Stimulated activated CD4-positive, alpha-beta T cell treated with anti-CD3 and anti-CD28 coated beads, Interleukin-15, amount 100 ng/mL, for 1 hour (primary cell): ENCODE data around the gene ATXN1.

Experiments
- DNase-seq, 2 donors: peaks; one replicate each; pipeline ENCODE4 v3.0.0-alpha.2; 2020; ENCODE audit warnings: low read depth in 1 of 2, low spot score in 1 of 2

The ATXN1 gene

DNA sequence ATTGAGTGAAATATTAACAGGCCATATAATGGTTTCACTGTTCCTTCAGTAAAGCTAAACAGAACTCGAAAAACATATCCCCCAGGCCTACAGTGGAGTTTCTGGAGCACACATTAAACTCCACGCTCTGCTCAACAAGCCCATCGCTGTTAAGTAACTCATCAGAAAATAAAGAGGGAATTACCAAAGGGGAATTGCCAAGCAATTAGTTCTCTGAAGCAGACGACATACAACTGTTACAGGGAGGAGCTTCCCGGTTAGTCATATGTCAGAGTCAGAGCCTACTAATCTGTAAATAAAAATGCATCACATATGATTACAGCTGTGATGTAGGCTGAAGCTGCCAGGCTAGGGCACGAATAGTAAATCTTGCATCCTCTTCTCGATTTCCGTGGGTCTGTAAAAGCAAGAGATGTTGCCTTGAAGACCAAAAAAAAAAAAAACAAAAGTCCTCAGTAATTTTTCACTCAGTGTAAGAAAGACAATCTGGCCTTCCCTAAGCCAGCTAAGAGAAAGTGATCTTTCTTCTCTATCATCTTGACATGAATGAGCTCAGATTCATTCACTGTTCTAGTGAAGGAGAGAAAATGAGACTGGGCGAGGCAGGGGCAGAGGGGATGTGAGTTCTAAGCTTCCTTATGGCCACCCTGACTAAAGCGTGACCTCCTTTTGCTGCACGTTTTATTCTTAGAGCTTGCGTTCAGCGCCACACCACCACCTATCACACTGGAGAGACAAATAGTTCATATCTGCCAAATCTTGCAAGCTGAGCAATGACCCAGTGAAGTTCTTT lies 13.8 kb downstream of the ATXN1 start:
- DNase-seq: no peak

DNA sequence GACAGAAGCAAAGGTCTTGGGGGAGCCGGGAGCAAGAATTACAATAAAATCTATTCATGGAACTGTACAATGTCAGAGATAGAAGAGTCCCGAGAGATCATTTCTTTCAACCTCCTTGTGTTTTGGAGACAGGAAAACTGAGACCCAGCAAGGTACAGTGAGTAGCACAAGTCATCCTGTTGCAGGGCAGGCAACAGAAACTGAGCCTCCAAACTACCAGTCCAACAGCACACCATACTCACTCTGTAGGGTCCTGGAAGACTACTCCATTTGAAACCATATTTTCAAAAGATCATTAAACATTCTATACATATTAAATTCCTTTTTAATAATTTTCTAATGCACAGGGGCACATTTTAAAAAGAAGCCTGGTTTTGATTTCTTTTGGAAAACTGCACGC lies 14.4 kb downstream of the ATXN1 start:
- no peak for DNase-seq

DNA sequence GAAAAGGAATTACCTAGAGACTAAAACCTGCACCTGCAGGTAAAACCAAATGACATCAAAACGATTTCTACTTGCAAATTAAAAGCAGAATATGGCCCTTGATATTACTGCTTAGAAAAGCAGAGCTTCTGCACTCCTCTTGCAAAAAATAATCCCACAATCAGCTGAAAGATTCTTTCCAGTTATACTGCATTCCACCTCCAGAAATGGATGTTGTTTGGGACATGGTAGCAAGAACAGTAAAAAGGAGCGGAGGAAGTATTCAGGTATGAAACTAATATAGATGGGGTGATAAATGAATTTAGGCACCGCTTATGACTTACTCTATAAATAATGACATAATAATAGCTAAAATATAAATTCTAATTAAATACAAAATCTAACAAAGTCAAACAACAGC lies 14.9 kb downstream of the ATXN1 start:
- DNase-seq: no peak

DNA sequence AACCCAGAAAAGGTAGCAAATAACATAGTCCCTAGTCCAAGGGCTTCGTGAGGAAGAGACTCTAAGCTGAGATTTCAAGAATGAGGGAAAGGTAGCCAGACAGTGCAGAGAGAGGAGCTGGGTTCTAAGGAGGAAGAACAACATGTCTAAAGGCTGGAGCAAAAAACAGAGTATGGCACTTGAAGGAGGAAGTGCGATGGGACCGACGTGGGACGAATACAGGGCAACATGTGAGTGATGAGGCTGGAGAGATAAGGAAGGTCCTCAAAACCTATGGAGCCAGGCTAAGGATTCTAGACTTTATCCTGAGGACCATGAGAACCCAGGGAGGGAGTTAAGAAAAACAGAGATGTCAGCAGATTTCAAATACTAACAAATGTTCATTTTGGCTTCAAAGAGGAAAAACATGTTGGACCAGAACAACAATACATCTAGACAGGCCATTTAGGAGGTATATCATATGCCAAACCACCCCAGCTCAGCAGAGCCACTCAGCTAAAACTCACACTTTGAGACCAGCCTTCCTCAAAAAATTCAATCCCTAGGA lies 17.5 kb downstream of the ATXN1 start:
- DNase-seq: no peak

DNA sequence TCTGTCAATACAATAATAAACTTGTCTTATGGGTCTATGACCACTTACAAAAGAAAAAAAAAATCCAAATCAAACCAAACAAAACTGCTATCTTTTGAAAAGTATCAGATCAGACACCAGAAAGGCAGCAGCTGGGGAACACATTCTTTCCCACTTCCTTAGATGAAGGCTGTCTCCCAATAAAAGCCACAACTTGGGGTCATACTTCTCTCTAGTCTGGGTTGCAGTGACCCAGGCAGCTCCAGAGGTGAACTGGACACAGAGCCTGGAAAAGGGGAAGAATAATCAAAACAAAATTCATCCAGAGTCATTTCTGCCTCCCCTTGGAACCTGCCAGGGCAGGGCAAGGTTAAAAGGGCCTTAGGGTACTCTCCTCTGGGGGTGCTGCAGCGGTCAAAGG lies 19.1 kb downstream of the ATXN1 start:
- no peak for DNase-seq

DNA sequence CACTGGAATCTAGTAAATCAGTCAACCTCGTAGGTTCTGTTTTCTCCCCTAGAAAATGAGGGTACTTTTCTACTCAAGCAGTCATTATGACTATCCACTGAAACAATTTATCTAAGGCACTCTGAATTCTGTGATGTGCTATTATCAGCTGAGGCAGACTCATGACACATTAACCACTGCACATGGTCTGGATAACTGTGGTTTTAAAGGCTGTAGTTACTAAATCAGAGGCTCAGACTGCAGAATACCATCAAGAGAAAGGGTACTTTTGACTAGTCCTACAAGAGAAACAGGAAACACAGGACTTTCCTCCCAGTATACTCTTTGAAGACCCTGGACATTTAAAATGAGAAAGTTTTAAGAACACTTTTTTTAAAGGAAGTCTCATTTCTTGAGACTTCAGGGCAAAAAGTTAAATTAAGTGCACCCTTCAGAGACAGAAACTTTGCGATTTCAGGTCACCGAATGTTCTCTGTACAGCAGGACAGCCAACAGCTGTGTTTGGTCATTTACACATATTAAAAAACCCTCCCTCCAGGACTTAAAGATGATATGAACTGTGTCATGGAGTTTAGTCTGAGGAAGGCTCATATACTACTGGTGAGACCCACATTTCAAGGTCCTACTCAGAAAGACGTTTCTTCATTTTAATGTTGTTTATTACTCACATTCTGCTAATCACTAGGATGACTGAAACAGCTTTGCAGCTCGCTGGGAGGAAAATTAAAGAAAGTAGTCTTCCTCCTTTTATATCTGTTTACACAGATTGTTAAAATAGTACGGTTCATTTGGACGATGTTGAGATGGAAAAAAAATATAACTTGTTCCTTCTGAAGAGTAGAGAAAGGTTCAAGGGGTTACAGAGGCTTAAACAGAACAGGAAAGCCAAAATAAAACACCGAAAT lies 19.9 kb downstream of the ATXN1 start:
- no peak for DNase-seq

DNA sequence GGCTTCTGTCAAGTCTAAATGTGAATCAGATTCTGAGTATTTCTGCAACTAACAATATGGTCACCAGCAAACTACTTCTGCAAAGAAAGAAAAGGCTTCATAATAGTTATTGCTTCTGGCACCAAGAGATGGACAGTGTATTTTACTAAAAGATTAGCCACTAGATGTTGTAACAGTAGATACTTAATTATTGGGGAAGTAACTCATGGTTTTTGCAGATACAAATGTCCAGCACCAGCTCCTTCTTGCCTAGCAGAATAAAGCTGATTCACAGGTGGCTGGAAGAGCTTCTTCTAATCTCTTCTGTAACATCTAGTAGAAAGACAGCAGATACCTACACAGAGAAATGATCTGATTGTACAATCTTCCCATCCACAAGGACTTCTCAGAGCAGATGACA lies 21.2 kb downstream of the ATXN1 start:
- DNase-seq: no peak

DNA sequence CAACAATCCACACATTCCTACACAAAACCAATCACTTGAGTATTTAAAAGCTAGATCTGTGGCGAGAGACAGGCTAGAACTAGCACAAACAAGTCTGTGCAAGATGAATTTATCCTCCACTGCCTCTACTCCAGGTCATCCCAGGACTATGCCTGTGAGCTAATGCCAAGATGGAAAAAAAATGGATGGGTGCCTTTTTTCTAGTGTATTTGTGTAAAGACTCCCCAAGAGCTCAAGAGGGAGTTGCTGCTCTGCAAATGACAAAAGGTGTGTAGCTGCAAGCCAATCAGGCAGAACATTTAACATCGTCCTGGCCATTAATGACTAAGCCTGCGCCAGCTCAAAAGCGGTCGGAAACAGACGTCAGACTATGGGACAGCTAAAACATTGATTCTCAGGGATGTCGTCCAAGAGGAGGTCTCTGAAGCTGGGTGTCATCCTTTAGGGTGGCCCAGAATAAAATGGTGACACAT lies 21.9 kb downstream of the ATXN1 start:
- no peak for DNase-seq

DNA sequence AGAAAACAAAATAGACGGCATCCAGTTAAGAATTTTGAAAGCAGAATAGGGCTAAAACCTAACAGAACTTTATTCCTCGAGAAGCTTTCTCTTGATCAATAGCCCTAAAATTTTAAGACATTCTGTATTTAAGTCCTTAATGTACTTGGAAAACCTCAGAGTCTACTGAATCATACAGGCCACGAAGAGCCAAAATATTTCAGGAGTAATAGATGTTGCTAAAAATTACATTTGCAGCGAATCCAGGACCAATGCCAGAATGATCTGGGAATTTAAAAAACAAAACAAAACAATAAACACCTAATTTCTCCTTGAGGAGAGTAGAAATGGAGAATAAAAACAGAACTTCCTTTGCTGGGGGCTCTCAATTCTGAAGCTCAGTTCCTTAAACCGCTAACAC lies 23.3 kb downstream of the ATXN1 start:
- no peak for DNase-seq

DNA sequence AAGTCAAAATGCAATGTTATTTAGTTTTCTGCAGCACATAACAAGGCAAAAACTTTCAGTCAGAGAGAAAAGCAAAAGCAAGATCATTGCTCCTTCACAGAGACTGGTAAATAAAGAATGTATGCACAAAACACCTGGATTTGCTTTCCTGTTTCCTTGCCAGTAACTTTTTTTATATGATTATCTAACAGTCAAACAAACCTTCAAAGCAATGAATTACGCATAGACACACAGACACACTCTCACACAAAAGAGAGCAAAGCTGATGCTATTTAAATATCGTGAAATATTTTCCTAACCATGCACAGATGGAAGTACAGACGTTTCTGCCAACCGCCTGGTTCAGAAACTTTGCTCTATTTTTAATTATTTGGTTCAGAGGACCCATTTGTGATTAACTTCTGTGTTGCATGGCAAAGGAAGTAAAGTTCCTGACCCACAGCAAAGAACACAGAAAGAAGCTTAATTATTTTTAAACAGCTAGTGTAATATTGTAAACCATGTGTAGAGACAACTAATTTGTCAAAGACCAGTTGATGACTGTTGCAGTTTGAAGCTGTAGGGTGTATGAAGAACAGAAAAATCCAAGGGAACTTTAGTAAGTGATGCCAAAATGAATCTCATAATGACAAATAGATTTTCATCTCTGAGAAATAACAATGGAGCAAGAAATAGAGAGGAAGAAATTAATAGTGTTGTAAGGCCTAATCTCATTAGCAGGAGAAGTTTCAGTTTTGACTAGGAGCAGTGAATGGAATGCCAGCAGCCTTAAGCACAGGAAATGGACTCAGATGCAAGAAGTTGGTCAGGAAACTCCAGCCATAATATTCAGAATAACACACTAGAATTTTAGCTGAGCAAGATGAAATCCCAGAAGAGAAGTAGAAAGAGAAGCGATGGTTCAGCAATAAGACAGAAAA lies 24.1 kb downstream of the ATXN1 start:
- no peak for DNase-seq

DNA sequence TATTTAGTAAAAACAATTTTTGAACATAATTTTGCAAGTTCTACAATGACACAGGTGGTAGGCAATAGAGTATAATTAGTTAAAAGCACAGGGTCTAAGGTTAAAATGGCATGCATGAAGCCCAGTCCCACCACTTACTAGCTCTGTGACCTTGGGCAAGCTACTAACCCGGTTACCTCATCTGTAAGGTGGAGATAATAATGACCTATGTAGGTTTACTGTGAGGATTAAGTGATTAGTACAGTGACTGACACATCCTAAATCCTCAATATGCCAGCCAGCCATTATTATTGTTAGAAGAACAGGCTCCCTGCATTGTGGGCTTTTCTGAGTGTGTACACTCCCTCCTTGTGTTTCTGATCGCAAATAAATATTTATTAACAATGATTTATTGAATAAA lies 26.2 kb downstream of the ATXN1 start:
- DNase-seq: no peak

DNA sequence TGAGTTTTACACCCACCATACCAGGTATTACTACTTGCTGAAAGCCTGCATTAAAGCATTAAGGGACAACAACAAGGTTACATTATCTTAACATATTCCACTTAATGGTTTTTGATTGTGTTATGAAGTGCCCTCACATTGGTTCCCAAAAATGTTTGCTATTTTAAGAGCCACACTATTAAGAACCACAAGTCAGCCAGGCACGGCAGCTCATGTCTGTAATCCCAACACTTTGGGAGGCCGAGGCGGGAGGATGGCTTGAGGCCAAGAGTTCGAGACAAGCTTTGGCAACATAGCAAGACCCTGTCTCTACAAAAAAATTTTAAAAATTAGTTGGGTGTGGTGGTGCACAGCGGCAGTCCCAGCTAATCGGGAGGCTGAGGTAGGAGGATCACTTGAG lies 28.2 kb downstream of the ATXN1 start:
- DNase-seq: no peak

DNA sequence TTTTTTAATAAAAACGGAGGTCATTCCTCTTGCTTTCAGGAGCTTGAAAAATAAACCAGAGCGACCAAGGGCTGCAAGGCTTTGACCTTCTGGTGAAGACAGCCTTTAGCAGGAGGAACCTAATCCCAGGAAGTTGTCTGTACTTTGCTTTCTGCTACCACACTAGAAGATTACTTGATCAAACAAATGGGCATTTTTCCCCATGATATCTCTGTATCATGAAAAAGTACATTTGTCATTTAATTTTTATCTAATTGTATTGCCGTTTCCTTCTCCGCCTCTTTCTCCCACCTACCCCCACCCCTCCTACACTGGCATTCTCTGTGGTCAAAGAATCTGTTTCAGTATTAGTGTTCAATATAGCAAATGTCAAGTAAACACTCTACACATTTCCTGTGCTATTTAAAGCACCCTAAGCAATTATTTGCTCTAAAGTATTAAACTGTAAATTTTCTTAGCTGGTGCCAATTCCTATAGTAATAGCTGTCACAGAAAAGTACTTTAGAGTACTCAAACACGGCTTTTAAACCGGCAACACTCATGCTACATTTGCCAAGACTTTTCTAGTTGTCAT lies 29.7 kb downstream of the ATXN1 start:
- DNase-seq: no peak

DNA sequence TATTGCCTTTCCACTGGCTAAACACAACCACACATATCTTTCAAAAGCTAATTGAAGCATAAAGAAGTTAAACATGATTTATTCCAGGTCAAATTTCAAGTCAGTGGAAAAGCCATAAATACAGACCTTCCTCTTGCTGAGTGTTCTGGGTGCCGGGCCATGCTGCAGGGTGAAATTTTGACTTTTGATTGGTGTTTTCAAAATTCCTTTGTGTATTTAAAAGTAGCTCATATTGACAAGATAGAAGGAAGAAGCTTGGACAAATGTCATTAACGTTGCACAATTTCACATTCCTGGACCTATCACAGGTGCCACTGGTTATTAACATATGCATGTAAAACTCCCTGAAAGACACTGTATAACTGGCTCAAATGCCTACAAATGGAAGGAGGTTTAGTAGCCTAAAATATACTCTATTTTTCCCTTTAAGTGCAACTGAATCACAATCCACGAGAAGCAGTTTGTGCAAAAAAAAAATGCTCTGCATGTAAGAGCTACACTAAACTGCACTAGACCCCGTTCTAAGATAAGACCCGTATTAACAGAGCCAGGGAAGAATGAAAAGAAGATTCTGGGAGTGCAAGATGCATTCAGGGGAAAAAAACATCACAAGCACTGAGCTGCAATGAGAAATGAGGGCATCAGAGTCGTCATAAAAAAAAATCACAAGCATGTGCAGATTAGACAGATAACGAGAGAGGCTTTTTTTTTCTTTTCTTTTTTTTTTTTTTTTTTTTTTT lies 30.4 kb downstream of the ATXN1 start:
- DNase-seq: no peak

DNA sequence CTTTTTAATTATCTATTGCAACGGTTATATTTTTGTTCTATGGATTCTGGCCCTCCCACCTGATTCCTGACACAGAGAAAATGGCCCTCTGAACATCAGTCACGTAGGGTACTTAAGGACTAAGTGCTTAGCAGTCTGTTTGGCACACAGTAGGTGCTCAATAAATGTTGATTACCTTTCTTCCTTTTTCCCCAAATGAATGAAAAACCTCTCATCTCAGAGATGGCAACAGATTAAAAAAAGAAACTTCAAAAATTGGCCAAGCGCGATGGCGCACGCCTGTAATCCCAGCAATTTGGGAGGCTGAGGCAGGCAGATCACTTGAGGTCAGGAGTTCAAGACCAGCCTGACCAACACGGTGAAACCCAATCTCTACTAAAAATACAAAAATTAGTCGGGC lies 31.5 kb downstream of the ATXN1 start:
- DNase-seq: no peak

DNA sequence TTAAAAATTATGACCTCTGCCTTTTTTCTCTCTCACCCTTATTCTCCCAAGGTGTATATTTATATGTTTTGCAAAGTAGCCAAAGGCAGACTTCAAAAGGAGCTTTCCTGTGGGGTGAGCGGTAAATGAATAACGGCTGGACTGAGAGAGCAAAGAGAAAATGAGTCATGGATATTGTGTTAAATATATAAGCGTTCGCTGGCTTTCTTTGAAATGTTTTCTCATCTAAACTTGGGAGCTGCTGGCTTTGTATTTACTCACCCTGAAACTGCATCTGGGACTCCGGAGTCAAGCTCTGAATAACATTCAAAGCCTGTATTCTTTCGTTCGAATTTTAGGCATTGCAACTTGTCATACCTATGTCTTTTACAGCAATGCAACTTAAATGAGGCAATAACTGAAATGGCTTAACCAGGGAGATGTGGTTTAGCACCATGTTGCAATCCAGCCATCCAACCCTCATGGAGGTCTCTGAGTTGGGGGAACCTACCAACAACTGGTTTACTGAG lies 32.0 kb downstream of the ATXN1 start:
- DNase-seq: no peak

DNA sequence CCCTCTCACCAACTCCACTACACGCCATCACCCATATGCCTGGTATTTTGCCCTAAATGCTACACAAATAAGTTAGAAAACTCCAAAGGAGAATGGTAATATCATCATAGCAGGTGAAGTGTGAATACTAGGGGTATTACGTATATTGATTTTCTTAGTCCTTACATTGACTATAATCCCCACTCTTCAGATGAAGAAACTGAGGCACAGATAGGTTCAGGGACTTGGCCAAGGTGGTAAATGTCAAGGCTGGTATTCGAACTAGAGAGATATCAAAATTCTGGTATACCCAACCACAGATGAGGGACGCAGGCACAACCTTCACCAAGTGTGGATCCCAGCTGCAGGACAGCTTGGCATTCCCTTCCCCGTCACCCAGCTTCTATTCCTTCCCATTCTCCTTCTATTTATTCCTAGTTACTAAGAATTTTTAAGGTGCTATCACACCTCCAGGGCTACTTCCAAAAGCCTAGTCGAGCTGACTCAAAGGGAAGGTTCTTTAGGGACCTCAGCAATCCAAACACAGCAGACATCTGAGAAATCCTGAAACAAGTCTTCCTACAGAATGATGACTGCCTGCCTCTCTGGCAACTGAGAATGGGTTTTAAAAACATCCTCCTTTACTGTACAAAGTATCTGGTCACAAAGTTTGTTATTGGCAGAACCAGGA lies 32.6 kb downstream of the ATXN1 start:
- DNase-seq: no peak

DNA sequence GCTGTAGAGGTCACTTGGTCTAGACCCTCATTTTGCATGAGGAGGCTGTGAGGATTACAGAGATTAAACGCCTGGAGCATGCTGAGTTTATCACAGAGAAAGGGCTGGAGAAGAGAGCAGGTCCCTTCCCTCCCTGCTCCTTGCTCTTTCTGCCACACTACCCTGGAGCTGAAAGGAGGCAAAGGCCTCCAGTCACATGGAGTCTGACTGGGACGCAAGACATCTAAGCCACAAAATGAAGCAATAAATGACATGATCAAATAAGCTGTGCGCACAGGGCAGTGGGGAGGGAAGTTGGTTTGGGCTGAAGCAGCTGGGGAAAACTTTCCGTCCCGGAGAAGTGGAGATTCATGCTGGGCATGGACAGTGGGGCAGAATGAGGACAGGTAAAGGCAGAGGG lies 33.3 kb downstream of the ATXN1 start:
- DNase-seq: no peak
